Prostate gland (tissue), 2 donors: ENCODE data around the gene MOCS1. TPM values are rescaled to one million over a fixed set of nuclear protein-coding genes. Genes with fewer than 3 reads are reported as not detected.

Experiments
- DNase-seq: peaks from one replicate; pipeline ENCODE4 v3.0.0-alpha.2; 2019; ENCODE audit warnings: low spot score
- H3K27ac ChIP-seq, 2 donors: fragments of 200-600 bp; sonication (generic); 2 replicates each; pipeline ENCODE4 v1.5.1; 2017 to 2019
- H3K27me3 ChIP-seq: fragments of 200-600 bp; sonication (generic); replicated peaks from 2 replicates; pipeline ENCODE4 v1.5.1; 2019; ENCODE audit not compliant: insufficient read depth
- H3K36me3 ChIP-seq, 2 donors: fragments of 200-600 bp; sonication (generic); 1 replicate in 1 of 2; 2 replicates in 1 of 2; pipeline versions ENCODE4 v1.5.1 to v1.8.1; 2017 to 2019
- H3K4me1 ChIP-seq: fragments of 200-600 bp; sonication (generic); replicated peaks from 2 replicates; pipeline ENCODE4 v1.5.1; 2019
- H3K4me3 ChIP-seq, 2 donors: fragments of 200-600 bp; sonication (generic); 2 replicates each; pipeline ENCODE4 v1.5.1; 2017 to 2019
- H3K9me3 ChIP-seq: fragments of 200-600 bp; sonication (generic); 2 replicates; pipeline ENCODE4 v1.5.1; 2017
- POLR2A ChIP-seq: fragments of 450-650 bp; IDR thresholded peaks from one replicate; pipeline ENCODE4 v1.6.1; 2016; ENCODE audit warnings: antibody characterized with exemption, mild to moderate bottlenecking
- POLR2AphosphoS5 ChIP-seq: sonication (generic); formaldehyde crosslinking; IDR thresholded peaks from one replicate; pipeline ENCODE4 v1.6.1; 2017; ENCODE audit warnings: antibody characterized with exemption
- WGBS: methylation state at CpG from one replicate; pipeline ENCODE4 v1.1.5; 2018; 5-methylcytosine and 5-hydroxymethylcytosine counted together
- intact Hi-C: fragments of 100-400 bp; cut with DNase I; formaldehyde crosslinking; loops from one replicate; pipeline ENCODE4 v1.14.2; 2022
- total RNA-seq, 2 donors: library from RNA; depleted of rRNA; stranded (reverse); fragments of >200 nt; gene quantifications; one replicate each; pipeline ENCODE4 v1.1.0, GENCODE V29; 2016
- TF ChIP-seq, protein P1 (sequence below), 4 experiments: fragments of 200-600 bp in 2 of 4; fragments of 450-650 bp in 2 of 4; sonication (generic) in 2 of 4; IDR thresholded peaks; 1 replicate in 3 of 4; 2 replicates in 1 of 4; pipeline ENCODE4 v1.5.1; 2016 to 2019; ENCODE audit warnings: antibody characterized with exemption in 4 of 4, mild to moderate bottlenecking in 2 of 4, moderate library complexity in 2 of 4

The MOCS1 gene
- total RNA-seq, 2 donors from 2014 or later: 7.2 to 19.8 TPM

DNA sequence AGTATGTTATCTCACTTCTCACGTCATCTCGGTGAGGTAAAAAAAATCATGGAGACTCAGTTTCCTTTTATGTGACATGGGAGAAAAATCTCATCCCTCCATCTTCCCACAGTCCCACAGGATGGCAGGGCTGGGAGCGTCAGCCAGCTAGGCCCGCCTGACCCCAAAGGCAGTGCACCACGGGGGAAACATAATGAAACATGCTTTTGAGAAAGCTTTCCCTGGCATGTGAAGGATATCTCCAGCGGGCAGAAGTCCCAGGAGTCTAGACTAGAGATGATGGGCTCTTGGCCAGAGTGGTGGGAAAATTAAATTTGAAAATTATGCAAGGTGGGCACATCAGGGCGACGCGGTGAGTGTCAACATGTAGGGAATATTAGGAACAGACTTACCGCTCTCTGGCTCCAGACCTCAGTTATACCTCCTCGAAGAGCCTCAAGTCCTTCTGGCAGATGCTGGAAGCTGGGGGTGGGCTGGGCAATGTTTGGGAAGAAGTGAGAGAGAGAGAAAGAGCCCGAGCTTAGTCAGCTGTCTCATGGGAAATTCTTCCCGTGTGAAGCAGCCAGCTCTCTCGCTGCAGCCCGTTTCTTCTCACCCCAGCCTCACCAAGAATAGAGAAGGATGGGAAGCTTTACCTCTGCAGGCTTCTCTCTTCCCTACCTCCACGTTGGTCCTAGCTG is 52.3 kb downstream of the MOCS1 start:
- Histone ChIP-seq H3K36me3 (no peaks in the 10 kb centered on the region), H3K4me3 (no peak overlapping the region), H3K27me3 (no peaks in the 10 kb centered on the region), H3K27ac (no peak overlapping the region), H3K4me1 (no peaks in the 10 kb centered on the region), H3K9me3 (no peaks in the 10 kb centered on the region)
- DNase-seq: no peak
- TF ChIP-seq POLR2AphosphoS5: no peak
- TF ChIP-seq, protein P1, sequence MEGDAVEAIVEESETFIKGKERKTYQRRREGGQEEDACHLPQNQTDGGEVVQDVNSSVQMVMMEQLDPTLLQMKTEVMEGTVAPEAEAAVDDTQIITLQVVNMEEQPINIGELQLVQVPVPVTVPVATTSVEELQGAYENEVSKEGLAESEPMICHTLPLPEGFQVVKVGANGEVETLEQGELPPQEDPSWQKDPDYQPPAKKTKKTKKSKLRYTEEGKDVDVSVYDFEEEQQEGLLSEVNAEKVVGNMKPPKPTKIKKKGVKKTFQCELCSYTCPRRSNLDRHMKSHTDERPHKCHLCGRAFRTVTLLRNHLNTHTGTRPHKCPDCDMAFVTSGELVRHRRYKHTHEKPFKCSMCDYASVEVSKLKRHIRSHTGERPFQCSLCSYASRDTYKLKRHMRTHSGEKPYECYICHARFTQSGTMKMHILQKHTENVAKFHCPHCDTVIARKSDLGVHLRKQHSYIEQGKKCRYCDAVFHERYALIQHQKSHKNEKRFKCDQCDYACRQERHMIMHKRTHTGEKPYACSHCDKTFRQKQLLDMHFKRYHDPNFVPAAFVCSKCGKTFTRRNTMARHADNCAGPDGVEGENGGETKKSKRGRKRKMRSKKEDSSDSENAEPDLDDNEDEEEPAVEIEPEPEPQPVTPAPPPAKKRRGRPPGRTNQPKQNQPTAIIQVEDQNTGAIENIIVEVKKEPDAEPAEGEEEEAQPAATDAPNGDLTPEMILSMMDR (IDR thresholded peaks at IDR 0.05): no peak
- no peak for TF ChIP-seq POLR2A
- WGBS: 57% methylated on average over 16 of the region's 16 CpGs
- intact Hi-C loops: loop anchor here (5.0 kb wide), 1 partner anchor 70 kb away; no protein-coding TSS in a partner anchor

DNA sequence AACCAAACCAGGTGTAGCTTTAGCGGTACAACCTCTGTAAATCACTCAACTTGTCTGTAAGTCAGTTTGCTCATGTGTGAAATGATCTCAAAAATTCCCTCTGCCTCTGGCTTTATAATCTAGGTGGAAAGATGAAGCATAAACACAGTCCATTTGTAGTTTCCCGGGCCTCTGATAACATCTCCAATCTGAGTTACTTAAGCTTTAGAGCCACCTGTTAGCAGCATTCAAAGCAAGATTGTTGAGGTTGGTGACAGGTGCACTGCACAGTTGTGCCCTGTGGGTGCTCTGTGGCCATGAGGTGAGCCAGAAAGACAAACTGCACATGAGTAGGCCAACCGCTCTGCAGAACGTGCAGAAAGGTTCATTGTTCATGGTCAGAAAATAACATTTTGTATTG is 53.7 kb downstream of the MOCS1 start:
- no peaks in the 10 kb centered on the region for H3K4me1 ChIP-seq

DNA sequence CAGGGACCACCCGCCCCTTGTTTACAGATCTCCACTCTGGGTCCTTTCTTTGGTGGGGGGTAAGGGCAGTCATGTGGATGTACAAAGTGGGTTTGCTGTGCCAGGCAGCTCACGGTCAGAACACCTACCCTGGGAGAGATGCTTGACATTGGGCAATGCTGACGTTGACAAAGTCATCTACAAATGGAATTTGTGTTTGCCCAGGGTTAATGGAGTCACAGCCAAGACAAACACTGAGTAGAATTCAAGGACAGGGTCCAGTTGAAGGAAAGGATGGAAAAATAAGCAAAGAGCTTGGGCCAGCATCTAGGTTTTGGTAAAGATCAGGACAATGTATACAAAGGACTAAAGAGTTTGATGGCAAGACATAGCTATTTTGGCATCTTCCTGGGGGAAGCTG is 54.7 kb downstream of the MOCS1 start:
- intact Hi-C loops: no loop called here
- WGBS: 78% methylated on average over 3 of the region's 3 CpGs
- no peaks in the 10 kb centered on the region for H3K36me3 ChIP-seq
- H3K9me3 ChIP-seq: no peaks in the 10 kb centered on the region
- no peak overlapping the region for H3K4me3 ChIP-seq
- no peak for TF ChIP-seq POLR2AphosphoS5
- TF ChIP-seq, protein P1 (IDR thresholded peaks at IDR 0.05): no peak
- no peak for TF ChIP-seq POLR2A
- no peaks in the 10 kb centered on the region for H3K4me1 ChIP-seq
- H3K27me3 ChIP-seq: no peaks in the 10 kb centered on the region
- no peak overlapping the region for H3K27ac ChIP-seq
- no peak for DNase-seq

More for the DNA sequence above, 53.7 kb downstream of the MOCS1 start:
- Histone ChIP-seq H3K27ac (no peak overlapping the region), H3K27me3 (no peaks in the 10 kb centered on the region), H3K4me3 (no peak overlapping the region), H3K36me3 (no peaks in the 10 kb centered on the region), H3K9me3 (no peaks in the 10 kb centered on the region)
- no peak for DNase-seq
- TF ChIP-seq POLR2AphosphoS5 (no peak), POLR2A (no peak)
- TF ChIP-seq, protein P1 (IDR thresholded peaks at IDR 0.05): no peak
- 55% methylated on average over 4 of the region's 4 CpGs for WGBS
- intact Hi-C loops: loop anchor here (5.0 kb wide), 1 partner anchor 68 kb away; no protein-coding TSS in a partner anchor

DNA sequence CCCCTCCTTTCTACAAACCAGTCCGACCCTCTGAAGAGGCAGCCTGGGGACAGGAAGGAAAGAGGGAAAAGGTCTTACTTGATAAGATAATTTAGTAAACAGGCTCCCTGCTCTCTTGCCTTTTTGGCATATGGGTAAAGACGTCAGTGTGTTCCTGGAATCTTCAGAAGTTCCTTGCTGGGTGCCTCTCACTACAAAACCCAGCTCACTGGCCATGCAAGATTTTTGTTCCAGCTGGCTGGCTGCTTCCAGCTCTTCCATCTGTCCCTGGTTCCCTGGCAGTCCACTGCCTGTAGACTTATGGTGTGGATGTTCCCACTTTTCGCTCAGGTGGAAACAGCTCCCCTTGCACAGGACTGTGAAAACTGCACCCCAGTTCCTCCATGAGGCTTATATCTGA is 57.4 kb downstream of the MOCS1 start:
- intact Hi-C loops: no loop called here

More for the DNA sequence above, 57.4 kb downstream of the MOCS1 start:
- no peaks in the 10 kb centered on the region for H3K9me3 ChIP-seq
- H3K4me3 ChIP-seq: no peak overlapping the region
- no peaks in the 10 kb centered on the region for H3K27me3 ChIP-seq
- TF ChIP-seq, protein P1 (IDR thresholded peaks at IDR 0.05): no peak
- TF ChIP-seq POLR2AphosphoS5: no peak
- no peaks in the 10 kb centered on the region for H3K4me1 ChIP-seq
- 78% methylated on average over 3 of the region's 3 CpGs for WGBS
- no peak overlapping the region for H3K27ac ChIP-seq
- DNase-seq: no peak
- H3K36me3 ChIP-seq: no peaks in the 10 kb centered on the region
